Body of pancreas (tissue), 4 donors: ENCODE results near the gene CDKAL1. TPM values are rescaled to one million over a fixed set of nuclear protein-coding genes. Genes with fewer than 3 reads are reported as not detected.
A peak's percentile ranks its signal among the peaks of the same experiment; 100 is the strongest.

ENCODE experiments used
- ATAC-seq: fragments of 150-250 bp; one replicate; pipeline ENCODE4 v1.9.1; 2016
- DNase-seq, 4 donors: peaks; one replicate each; pipeline ENCODE4 v3.0.0-alpha.2; 2019
- H3K27ac ChIP-seq, 4 donors: fragments of 200-600 bp; sonication (generic); 1 replicate in 3 of 4; 2 replicates in 1 of 4; pipeline versions ENCODE4 v1.5.1 to v1.6.1; 2016 to 2019; ENCODE audit warnings: mild to moderate bottlenecking in 1 of 4, mixed read lengths in 1 of 4, moderate library complexity in 1 of 4
- H3K27me3 ChIP-seq, 2 donors: fragments of 200-600 bp; sonication (generic); one replicate each; pipeline ENCODE4 v1.6.0; 2016; ENCODE audit warnings: mild to moderate bottlenecking in 1 of 2
- H3K36me3 ChIP-seq, 2 donors: fragments of 200-600 bp; sonication (generic); replicated peaks in 1 of 2; 2 replicates each; pipeline ENCODE4 v1.5.1; 2016; ENCODE audit warnings: low read depth in 2 of 2; ENCODE audit not compliant: insufficient read depth in 1 of 2
- H3K4me1 ChIP-seq: fragments of 200-600 bp; sonication (generic); one replicate; pipeline ENCODE4 v1.6.0; 2016
- H3K4me3 ChIP-seq, 2 donors: fragments of 200-600 bp; sonication (generic); 1 replicate in 1 of 2; 2 replicates in 1 of 2; pipeline ENCODE4 v1.5.1; 2016 to 2019
- H3K9me3 ChIP-seq, 3 donors: fragments of 200-600 bp; sonication (generic); 1 replicate in 2 of 3; 2 replicates in 1 of 3; pipeline ENCODE4 v1.5.1; 2016
- POLR2A ChIP-seq, 3 donors: fragments of 450-650 bp; IDR thresholded peaks; one replicate each; pipeline ENCODE4 v1.6.1; 2016; ENCODE audit warnings: antibody characterized with exemption in 3 of 3, mild to moderate bottlenecking in 2 of 3
- WGBS, 2 donors: methylation state at CpG; one replicate each; pipeline ENCODE4 v1.1.5; 2017; 5-methylcytosine and 5-hydroxymethylcytosine counted together
- intact Hi-C: fragments of 100-400 bp; cut with DNase I; formaldehyde crosslinking; loops from one replicate; pipeline ENCODE4 v1.15.1; 2023
- total RNA-seq, 2 donors: library from RNA; depleted of rRNA; stranded (reverse); fragments of >200 nt; gene quantifications; one replicate each; pipeline ENCODE4 v1.1.0, GENCODE V29; 2016
- TF ChIP-seq, protein P1 (sequence below), 7 experiments: fragments of 450-650 bp in 4 of 7; fragments of 200-600 bp in 3 of 7; sonication (generic) in 3 of 7; IDR thresholded peaks; one replicate each; pipeline ENCODE4 v1.5.1; 2016 to 2019; ENCODE audit warnings: antibody characterized with exemption in 7 of 7

Gene CDKAL1
- total RNA-seq, 2 donors from 2014 or later: 16.3 to 18.1 TPM

DNA sequence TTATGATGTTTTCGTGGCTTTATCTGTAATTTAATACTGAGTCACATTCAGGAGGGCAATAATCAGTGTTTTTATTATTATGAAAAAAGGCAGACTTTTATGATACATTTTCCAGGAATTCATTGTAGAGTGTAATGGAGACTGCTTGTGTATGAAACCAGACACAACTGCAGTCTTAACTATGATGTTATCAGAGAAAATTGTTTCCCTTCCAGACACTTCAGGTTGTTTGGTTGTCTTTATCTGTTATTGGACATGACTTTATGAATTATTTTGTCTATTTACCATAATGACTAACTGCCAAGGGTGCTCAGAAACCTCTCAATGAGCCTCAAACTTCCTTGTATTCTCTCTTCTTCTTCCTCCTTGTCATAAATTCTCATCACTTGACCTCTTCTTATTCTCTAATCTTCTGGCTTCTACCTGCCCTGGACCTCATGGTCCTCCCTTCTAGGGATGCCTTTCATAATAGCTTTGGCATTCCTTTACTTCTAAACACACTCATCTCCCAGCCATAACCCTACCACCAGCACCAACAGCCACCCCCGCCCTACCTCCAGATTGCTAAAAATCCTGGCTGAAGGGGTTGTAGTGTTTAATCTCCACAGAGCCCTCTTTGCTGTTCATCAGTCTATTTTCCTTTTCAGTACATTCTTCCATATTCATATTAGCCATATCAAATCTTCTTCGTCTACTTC, 492.5 kb downstream of the CDKAL1 start:
- WGBS, 2 donors: 94 to 97% methylated on average over 3 of the region's 3 CpGs
- Histone ChIP-seq H3K4me3 (no peak overlapping the region), H3K4me1 (peaks cover 18% of the 10 kb centered on the region), H3K27ac (no peak overlapping the region), H3K36me3 (no peaks in the 10 kb centered on the region), H3K9me3 (no peaks in the 10 kb centered on the region), H3K27me3 (no peaks in the 10 kb centered on the region)
- intact Hi-C loops: no loop called here
- no peak for TF ChIP-seq POLR2A (IDR thresholded peaks at IDR 0.05)
- TF ChIP-seq, protein P1, sequence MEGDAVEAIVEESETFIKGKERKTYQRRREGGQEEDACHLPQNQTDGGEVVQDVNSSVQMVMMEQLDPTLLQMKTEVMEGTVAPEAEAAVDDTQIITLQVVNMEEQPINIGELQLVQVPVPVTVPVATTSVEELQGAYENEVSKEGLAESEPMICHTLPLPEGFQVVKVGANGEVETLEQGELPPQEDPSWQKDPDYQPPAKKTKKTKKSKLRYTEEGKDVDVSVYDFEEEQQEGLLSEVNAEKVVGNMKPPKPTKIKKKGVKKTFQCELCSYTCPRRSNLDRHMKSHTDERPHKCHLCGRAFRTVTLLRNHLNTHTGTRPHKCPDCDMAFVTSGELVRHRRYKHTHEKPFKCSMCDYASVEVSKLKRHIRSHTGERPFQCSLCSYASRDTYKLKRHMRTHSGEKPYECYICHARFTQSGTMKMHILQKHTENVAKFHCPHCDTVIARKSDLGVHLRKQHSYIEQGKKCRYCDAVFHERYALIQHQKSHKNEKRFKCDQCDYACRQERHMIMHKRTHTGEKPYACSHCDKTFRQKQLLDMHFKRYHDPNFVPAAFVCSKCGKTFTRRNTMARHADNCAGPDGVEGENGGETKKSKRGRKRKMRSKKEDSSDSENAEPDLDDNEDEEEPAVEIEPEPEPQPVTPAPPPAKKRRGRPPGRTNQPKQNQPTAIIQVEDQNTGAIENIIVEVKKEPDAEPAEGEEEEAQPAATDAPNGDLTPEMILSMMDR (IDR thresholded peaks at IDR 0.05): no peak
- ATAC-seq: no peak
- DNase-seq: no peak

DNA sequence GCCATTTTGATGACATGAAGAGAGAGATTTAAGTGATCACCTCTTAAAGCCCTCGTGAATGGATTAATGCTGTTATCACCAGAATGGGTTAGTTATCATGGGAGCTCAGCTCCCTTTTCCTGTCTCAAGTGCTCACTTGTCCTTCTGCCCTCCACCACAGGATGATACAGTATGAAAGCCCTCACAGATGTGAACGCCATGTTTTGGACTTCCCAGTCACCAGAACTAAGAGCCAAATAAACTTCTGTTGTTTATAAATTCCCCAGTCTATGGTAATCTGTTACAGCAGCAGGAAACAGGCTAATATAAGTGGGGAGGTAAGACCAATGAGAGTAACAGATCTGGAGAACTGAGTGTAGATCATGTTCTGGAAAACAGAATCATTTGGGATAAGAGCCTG, 493.2 kb downstream of the CDKAL1 start:
- Histone ChIP-seq H3K4me1 (peaks cover 10% of the 10 kb centered on the region), H3K4me3 (no peak overlapping the region), H3K27me3 (no peaks in the 10 kb centered on the region), H3K27ac (no peak overlapping the region), H3K9me3 (no peaks in the 10 kb centered on the region), H3K36me3 (no peaks in the 10 kb centered on the region)
- 95 to 100% methylated on average over 2 of the region's 2 CpGs for WGBS, 2 donors
- no peak for DNase-seq
- TF ChIP-seq, protein P1 (IDR thresholded peaks at IDR 0.05): no peak
- TF ChIP-seq POLR2A (IDR thresholded peaks at IDR 0.05): no peak
- no peak for ATAC-seq
- intact Hi-C loops: no loop called here

DNA sequence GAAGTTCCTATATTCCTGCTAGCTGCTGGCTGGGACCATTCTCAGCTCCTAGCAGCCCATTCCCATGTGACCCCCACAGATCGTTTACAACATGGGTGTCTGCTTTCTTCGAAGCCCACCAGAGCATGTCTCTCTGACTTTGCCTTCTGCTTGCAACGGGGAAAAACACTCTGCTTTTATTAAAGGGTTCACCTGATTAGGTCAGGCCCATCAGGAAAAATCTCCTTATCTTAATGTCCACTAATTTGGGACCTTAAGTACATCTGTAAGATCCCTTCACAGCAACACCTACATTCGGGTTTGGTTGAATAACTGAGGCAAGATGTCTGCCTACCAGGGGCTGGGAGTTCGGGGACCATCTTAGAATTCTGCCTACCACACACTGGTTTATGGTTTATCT, 496.9 kb downstream of the CDKAL1 start:
- DNase-seq (no peak), ATAC-seq (no peak)
- Histone ChIP-seq H3K27ac (no peak overlapping the region), H3K36me3 (no peaks in the 10 kb centered on the region), H3K4me1 (no peaks in the 10 kb centered on the region), H3K9me3 (no peaks in the 10 kb centered on the region), H3K27me3 (no peaks in the 10 kb centered on the region), H3K4me3 (no peak overlapping the region)
- no peak for TF ChIP-seq POLR2A (IDR thresholded peaks at IDR 0.05)
- TF ChIP-seq, protein P1 (IDR thresholded peaks at IDR 0.05): no peak
- intact Hi-C loops: no loop called here
- 96% methylated on average over 5 of the region's 5 CpGs for WGBS, 2 donors

DNA sequence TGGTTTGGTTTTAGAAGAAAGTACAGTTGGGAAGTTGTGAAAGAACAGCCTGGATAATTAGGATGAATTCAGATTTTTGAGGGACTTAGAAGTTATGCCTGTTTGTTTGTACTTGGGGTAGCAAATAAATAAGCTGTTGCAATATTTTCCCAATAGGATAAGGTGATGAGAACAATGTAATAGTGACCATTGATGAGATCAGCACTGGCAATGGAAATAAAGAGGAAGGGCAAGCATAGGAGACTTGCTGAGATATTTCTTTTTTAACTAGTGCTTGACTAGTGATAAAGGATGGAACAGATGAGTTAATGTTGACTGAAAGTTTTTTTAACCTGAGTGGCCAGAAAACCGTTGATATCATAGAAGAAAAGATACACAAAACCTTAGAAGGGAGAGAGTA, 498.8 kb downstream of the CDKAL1 start:
- no peak for DNase-seq
- Histone ChIP-seq H3K27me3 (no peaks in the 10 kb centered on the region), H3K36me3 (no peaks in the 10 kb centered on the region), H3K27ac (no peak overlapping the region), H3K4me1 (no peaks in the 10 kb centered on the region), H3K4me3 (no peak overlapping the region), H3K9me3 (no peaks in the 10 kb centered on the region)
- intact Hi-C loops: no loop called here
- TF ChIP-seq, protein P1 (IDR thresholded peaks at IDR 0.05): no peak
- TF ChIP-seq POLR2A (IDR thresholded peaks at IDR 0.05): no peak
- 69 to 83% methylated on average over 1 of the region's 1 CpG for WGBS, 2 donors
- no peak for ATAC-seq

DNA sequence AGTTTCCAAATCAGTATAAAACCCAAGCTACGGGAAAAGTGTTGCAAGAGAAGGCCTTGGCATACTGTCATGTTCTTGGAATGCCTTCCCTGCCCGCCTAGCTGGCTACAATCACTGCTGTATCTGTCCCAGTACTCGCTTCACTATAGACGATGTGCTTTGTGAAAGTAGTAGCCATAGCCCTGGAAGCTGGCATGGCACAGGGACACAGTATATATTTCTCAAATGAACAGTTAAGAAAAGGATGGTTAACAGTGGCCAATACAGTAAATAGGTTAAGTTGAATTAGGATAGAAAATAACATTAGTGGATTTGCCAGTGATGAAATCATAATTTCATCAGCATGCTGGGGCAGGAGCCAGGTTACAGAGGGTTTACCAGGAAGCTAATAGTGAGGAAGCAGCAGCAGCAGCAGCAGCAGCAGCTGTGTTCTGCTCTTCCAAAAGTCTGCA, 499.3 kb downstream of the CDKAL1 start:
- intact Hi-C loops: no loop called here
- Histone ChIP-seq H3K4me1 (no peaks in the 10 kb centered on the region), H3K9me3 (no peaks in the 10 kb centered on the region), H3K4me3 (no peak overlapping the region), H3K27me3 (no peaks in the 10 kb centered on the region), H3K36me3 (no peaks in the 10 kb centered on the region), H3K27ac (peak overlapping the region in 1 of 4 donors; percentile 7)
- peak; percentile 65 for ATAC-seq
- 78 to 94% methylated on average over 4 of the region's 4 CpGs for WGBS, 2 donors
- DNase-seq: peak in 3 of 4 donors; percentile 27 to 33 (median 28)
- TF ChIP-seq POLR2A (IDR thresholded peaks at IDR 0.05): no peak
- TF ChIP-seq, protein P1 (IDR thresholded peaks at IDR 0.05): no peak
